Esophagus squamous epithelium (tissue), 5 donors: ENCODE measurements around the gene RABGAP1. TPM values are rescaled to one million over a fixed set of nuclear protein-coding genes. Genes with fewer than 3 reads are reported as not detected.

Experiments
- DNase-seq: peaks from one replicate; lab custom pipeline; 2025; lab: John Stamatoyannopoulos, UW
- H3K27ac ChIP-seq, 4 donors: fragments of 200-600 bp; sonication (generic); one replicate each; pipeline ENCODE4 v1.5.1; 2016 to 2019; ENCODE audit warnings: mild to moderate bottlenecking in 1 of 4
- H3K27me3 ChIP-seq, 4 donors: fragments of 200-600 bp; sonication (generic); 1 replicate in 3 of 4; 2 replicates in 1 of 4; pipeline versions ENCODE4 v1.5.1 to v1.6.0; 2017 to 2021; ENCODE audit warnings: antibody characterized with exemption in 1 of 4
- H3K36me3 ChIP-seq, 3 donors: fragments of 200-600 bp; sonication (generic); one replicate each; pipeline ENCODE4 v1.5.1; 2016 to 2019
- H3K4me1 ChIP-seq, 3 donors: fragments of 200-600 bp; sonication (generic); one replicate each; pipeline ENCODE4 v1.5.1; 2017 to 2019
- H3K4me3 ChIP-seq, 4 donors: fragments of 200-600 bp; sonication (generic); 1 replicate in 3 of 4; 2 replicates in 1 of 4; pipeline ENCODE4 v1.5.1; 2016 to 2019; ENCODE audit warnings: mild to moderate bottlenecking in 2 of 4, moderate library complexity in 1 of 4
- H3K9me3 ChIP-seq, 3 donors: fragments of 200-600 bp; sonication (generic); one replicate each; pipeline ENCODE4 v1.5.1; 2016 to 2019
- POLR2A ChIP-seq, 4 donors: fragments of 450-650 bp; IDR thresholded peaks; one replicate each; pipeline ENCODE4 v1.6.1; 2017; ENCODE audit warnings: antibody characterized with exemption in 4 of 4, mild to moderate bottlenecking in 4 of 4, moderate library complexity in 3 of 4
- WGBS, 2 donors: methylation state at CpG; one replicate each; pipeline ENCODE4 v1.1.5; 2018; 5-methylcytosine and 5-hydroxymethylcytosine counted together
- intact Hi-C: fragments of 100-400 bp; cut with DNase I; formaldehyde crosslinking; loops from one replicate; pipeline ENCODE4 v1.15.0; 2022
- total RNA-seq, 4 donors: library from RNA; depleted of rRNA; stranded (reverse); fragments of >200 nt; gene quantifications; one replicate each; pipeline ENCODE4 v1.1.0, GENCODE V29; 2016
- TF ChIP-seq, protein P1 (sequence below), 6 experiments: fragments of 450-650 bp in 4 of 6; fragments of 200-600 bp in 2 of 6; sonication (generic) in 2 of 6; IDR thresholded peaks; one replicate each; pipeline ENCODE4 v1.5.1; 2016 to 2019; ENCODE audit warnings: antibody characterized with exemption in 6 of 6, mild to moderate bottlenecking in 4 of 6, moderate library complexity in 4 of 6
- donor health status: DM: yes; HTN: yes; CAD: no.

RABGAP1 gene
- total RNA-seq, 4 donors from 2014 or later, result 28.4 to 57.4 (median 33.6) TPM

DNA sequence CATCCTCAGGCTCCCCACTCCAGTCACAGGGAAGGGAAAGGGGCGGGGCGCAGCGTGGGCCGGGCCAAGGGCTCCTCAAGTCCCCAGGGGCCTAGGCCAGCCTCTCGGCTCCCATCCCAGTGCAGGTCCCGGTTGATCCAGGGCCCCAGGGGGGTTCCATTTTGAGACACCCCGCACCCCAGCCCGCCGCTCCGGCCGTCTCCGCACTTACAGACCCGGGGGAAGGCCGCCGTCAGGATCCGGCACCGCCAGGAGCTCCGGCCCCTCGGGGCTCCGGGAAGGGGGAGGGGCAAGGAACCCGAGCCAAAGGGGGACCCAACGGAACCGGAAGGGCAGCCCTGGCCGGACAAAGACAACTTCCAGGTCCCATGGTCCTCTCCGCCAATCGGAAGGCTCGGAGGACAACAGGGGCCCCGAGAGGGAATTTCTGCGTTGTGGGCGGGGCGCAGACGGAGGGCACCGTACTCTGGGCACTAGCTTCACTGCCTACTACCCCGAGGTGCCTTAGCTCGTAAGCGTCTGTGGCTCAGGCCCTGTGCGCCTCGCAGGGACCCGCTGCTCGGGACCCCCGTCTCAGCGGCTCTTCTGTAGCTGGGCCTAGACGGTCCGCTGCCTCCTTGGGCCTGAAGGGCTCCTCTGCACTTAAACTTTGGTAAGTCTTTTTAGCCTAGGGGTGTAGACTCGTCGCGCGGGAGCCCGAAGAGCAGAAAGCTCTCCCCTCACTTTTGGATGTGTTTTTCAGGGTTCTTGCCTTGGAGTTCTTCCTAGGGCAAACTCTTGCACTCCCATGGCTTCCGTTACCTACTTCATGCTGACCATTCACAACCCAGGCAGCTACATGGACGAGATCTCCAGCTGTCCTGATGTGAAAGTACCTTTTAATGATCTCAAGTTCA is 9.3 kb upstream of the RABGAP1 start, which contains the start of gene ZBTB26:
TSS of gene ZBTB26 (minus strand) at position 287 of the 896 bp plus-strand sequence. CDS start 11,578 bp downstream, outside the sequence.
- Histone ChIP-seq H3K9me3 (no peaks in the 10 kb centered on the region), H3K36me3 (peaks cover 0 to 10% (median 0%) of the 10 kb centered on the region in 3 donors), H3K4me3 (peak within 1 kb of the TSS; percentile 73 to 96 (median 88)), H3K4me1 (peaks cover 16 to 44% (median 30%) of the 10 kb centered on the region in 3 donors), H3K27ac (peak within 1 kb of the TSS; percentile 85 to 92 (median 89)), H3K27me3 (no peaks in the 10 kb centered on the region)
- DNase-seq, result peak; percentile 70
- WGBS, 2 donors, result 0% methylated on average over 7 to 28 of the region's 51 CpGs
- intact Hi-C loops, result no loop called here
- TF ChIP-seq, protein P1, sequence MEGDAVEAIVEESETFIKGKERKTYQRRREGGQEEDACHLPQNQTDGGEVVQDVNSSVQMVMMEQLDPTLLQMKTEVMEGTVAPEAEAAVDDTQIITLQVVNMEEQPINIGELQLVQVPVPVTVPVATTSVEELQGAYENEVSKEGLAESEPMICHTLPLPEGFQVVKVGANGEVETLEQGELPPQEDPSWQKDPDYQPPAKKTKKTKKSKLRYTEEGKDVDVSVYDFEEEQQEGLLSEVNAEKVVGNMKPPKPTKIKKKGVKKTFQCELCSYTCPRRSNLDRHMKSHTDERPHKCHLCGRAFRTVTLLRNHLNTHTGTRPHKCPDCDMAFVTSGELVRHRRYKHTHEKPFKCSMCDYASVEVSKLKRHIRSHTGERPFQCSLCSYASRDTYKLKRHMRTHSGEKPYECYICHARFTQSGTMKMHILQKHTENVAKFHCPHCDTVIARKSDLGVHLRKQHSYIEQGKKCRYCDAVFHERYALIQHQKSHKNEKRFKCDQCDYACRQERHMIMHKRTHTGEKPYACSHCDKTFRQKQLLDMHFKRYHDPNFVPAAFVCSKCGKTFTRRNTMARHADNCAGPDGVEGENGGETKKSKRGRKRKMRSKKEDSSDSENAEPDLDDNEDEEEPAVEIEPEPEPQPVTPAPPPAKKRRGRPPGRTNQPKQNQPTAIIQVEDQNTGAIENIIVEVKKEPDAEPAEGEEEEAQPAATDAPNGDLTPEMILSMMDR (IDR thresholded peaks at IDR 0.05), result no peak
- peak in 2 of 4 donors; percentile 29 to 61 for TF ChIP-seq POLR2A (IDR thresholded peaks at IDR 0.05)

DNA sequence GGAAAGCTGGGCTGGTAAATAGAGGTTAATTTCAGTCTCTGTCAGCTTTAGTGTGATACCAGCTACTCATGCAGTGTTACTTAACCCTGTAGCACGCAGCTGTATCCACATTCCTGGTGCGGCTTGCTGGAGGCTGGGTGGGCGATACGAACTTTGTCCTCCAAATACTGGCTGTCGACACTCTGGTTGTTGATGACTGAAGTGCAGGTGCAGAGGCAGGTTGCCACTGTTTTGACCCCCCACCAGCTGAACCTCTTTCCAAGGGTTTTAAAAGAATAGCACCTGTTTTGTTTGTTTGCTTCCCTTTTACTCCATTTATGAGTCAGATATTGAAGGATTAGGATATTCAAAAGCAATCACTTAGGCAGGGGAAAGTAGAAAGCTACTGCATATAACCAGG is 4.4 kb upstream of the RABGAP1 start:
- peaks cover 11 to 34% (median 23%) of the 10 kb centered on the region in 3 donors for H3K4me1 ChIP-seq
- no peaks in the 10 kb centered on the region for H3K9me3 ChIP-seq
- intact Hi-C loops, result no loop called here
- no peak overlapping the region for H3K27ac ChIP-seq
- WGBS, 2 donors, result 85 to 96% methylated on average over 4 to 5 of the region's 5 CpGs
- DNase-seq, result no peak
- no peak for TF ChIP-seq POLR2A (IDR thresholded peaks at IDR 0.05)
- TF ChIP-seq, protein P1 (IDR thresholded peaks at IDR 0.05), result no peak
- peaks cover 0 to 23% (median 3%) of the 10 kb centered on the region in 3 donors for H3K36me3 ChIP-seq
- no peak overlapping the region for H3K4me3 ChIP-seq
- H3K27me3 ChIP-seq, result no peaks in the 10 kb centered on the region

DNA sequence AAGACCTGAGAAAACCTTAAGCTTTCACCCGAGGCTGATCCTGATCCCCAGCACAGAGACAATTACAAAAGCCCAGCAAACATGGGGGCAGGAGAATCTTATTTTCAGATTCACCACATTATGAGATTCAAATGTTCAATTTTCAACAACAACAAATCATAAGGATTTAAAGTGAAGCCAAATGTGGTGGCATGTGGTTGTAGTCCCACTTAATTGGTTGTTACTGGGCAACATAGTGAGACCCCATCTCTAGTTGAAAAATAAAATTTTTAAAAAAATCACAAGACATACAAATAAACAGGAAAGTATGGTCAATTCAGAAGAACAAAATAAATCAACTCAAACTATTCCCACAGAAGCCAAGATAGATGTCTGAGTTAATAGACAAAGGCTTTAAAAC is 3.9 kb upstream of the RABGAP1 start:
- Histone ChIP-seq H3K4me1 (peaks cover 13 to 38% (median 24%) of the 10 kb centered on the region in 3 donors), H3K9me3 (no peaks in the 10 kb centered on the region), H3K36me3 (peaks cover 0 to 23% (median 3%) of the 10 kb centered on the region in 3 donors), H3K4me3 (no peak overlapping the region), H3K27ac (no peak overlapping the region), H3K27me3 (no peaks in the 10 kb centered on the region)
- TF ChIP-seq, protein P1 (IDR thresholded peaks at IDR 0.05), result no peak
- TF ChIP-seq POLR2A (IDR thresholded peaks at IDR 0.05), result no peak
- DNase-seq, result no peak
- intact Hi-C loops, result no loop called here
- WGBS, 2 donors, result 39 to 40% methylated on average over 1 of the region's 1 CpG

DNA sequence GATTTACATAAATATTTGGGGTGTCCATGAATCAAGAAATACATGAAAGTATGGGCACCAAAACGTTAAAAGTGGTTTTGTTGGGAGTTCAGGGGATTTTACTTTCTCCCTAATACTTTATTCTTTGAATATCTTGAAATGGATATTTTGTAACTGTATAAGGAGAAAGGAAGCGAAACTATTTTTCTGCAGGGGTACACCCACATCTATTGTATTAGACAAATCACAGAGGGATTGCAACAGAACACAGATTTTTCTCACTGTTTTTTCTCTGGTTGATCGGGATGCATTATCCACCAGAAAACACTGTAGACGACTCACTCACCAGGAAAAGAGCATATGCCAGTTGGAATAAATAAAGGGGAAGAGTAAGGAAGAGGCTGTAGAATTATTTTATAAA is 1.2 kb upstream of the RABGAP1 start:
- 74 to 77% methylated on average over 4 of the region's 4 CpGs for WGBS, 2 donors
- TF ChIP-seq, protein P1 (IDR thresholded peaks at IDR 0.05), result no peak
- TF ChIP-seq POLR2A (IDR thresholded peaks at IDR 0.05), result no peak
- intact Hi-C loops, result no loop called here

DNA sequence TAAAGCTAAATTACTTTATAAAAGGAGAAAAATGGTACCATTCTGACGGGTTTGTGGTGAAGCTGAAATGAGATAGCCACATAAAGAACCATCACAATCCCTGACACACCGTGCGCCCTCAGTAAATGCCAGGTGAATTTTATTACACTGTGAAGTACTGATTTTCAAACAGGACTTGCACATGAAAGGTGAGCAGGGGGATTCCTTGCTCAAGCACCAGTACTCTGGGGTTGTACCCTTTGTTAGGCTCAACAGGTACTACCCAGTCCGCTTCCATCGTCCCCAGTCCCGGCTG is 419 bp upstream of the RABGAP1 start:
- H3K4me1 ChIP-seq, result peaks cover 12 to 52% (median 30%) of the 10 kb centered on the region in 3 donors
- 32 to 63% methylated on average over 3 to 6 of the region's 6 CpGs for WGBS, 2 donors
- intact Hi-C loops, result no loop called here
- peak overlapping the region; percentile 93 to 99 (median 97) for H3K27ac ChIP-seq
- H3K36me3 ChIP-seq, result peaks cover 0 to 29% (median 3%) of the 10 kb centered on the region in 3 donors
- peak overlapping the region in 3 of 4 donors; percentile 80 to 95 (median 84) for H3K4me3 ChIP-seq
- no peak for DNase-seq
- H3K27me3 ChIP-seq, result no peaks in the 10 kb centered on the region
- H3K9me3 ChIP-seq, result no peaks in the 10 kb centered on the region
- TF ChIP-seq POLR2A (IDR thresholded peaks at IDR 0.05), result no peak
- TF ChIP-seq, protein P1 (IDR thresholded peaks at IDR 0.05), result no peak

More for the DNA sequence above, 1.2 kb upstream of the RABGAP1 start:
- H3K4me3 ChIP-seq, result no peak overlapping the region
- peak overlapping the region in 1 of 4 donors; percentile 98 for H3K27ac ChIP-seq
- H3K9me3 ChIP-seq, result no peaks in the 10 kb centered on the region
- no peak for DNase-seq
- H3K36me3 ChIP-seq, result peaks cover 0 to 28% (median 3%) of the 10 kb centered on the region in 3 donors
- H3K4me1 ChIP-seq, result peaks cover 12 to 47% (median 26%) of the 10 kb centered on the region in 3 donors
- H3K27me3 ChIP-seq, result no peaks in the 10 kb centered on the region
